Urinary bladder (tissue), 4 donors: ENCODE measurements around the gene RPL13. TPM values are rescaled to one million over a fixed set of nuclear protein-coding genes. Genes with fewer than 3 reads are reported as not detected.

ENCODE experiments used
- DNase-seq: peaks from one replicate; pipeline ENCODE4 v3.0.0-alpha.2; 2015; ENCODE audit errors: extremely low spot score
- H3K27ac ChIP-seq: one replicate; pipeline ENCODE4 v1.5.1; 2013; ENCODE audit warnings: low read depth, mild to moderate bottlenecking, moderate library complexity
- H3K36me3 ChIP-seq: one replicate; pipeline ENCODE4 v1.6.1; 2013; ENCODE audit warnings: mild to moderate bottlenecking, moderate library complexity; ENCODE audit not compliant: insufficient read depth
- H3K4me1 ChIP-seq: one replicate; pipeline ENCODE4 v1.6.1; 2013; ENCODE audit warnings: mild to moderate bottlenecking, moderate library complexity; ENCODE audit not compliant: insufficient read depth
- H3K4me3 ChIP-seq: one replicate; pipeline ENCODE4 v1.5.1; 2013; ENCODE audit warnings: low read depth, low read length
- WGBS: extraction: QIAGEN DNeasy Blood & Tissue Kit; methylation state at CpG from one replicate; pipeline ENCODE4 v1.1.7; 2013; 5-methylcytosine and 5-hydroxymethylcytosine counted together
- polyA plus RNA-seq: library from polyadenylated mRNA; stranded (reverse); fragments of 200-250 nt; gene quantifications from one replicate; pipeline ENCODE4 v1.2.3, GENCODE V29; 2013
- total RNA-seq: library from RNA; depleted of rRNA; stranded (reverse); fragments of >200 nt; gene quantifications from one replicate; pipeline ENCODE4 v1.2.3, GENCODE V29; 2014
- donor health status: healthy with polysubstance abuse.
- donor health status: healthy.

Gene RPL13
- total RNA-seq (2,031 TPM), polyA plus RNA-seq (7,650 TPM)

- under 1% methylated on average over 87 of the region's 87 CpGs for WGBS
- Histone ChIP-seq H3K4me3 (peak within 1 kb of the TSS; percentile 81), H3K36me3 (peaks cover 4% of the 10 kb centered on the region), H3K4me1 (no peaks in the 10 kb centered on the region), H3K27ac (peak within 1 kb of the TSS; percentile 93)
- DNase-seq, result peak; percentile 88
These were observed at the start of gene RPL13 for GRCh38 chr16:89560378-89561141. Gene RPL13, plus strand, starts transcription at chr16:89560682. Its CDS starts 278 bp downstream, at chr16:89560960.

GRCh38 chr16:89511374-89511773, 49.1 kb upstream of the RPL13 start:
- 64% methylated on average over 8 of the region's 8 CpGs for WGBS
- Histone ChIP-seq H3K27ac (no peak overlapping the region), H3K4me1 (no peaks in the 10 kb centered on the region), H3K4me3 (no peak overlapping the region), H3K36me3 (no peaks in the 10 kb centered on the region)
- no peak for DNase-seq

GRCh38 chr16:89512453-89512852, 48.0 kb upstream of the RPL13 start:
- no peak for DNase-seq
- Histone ChIP-seq H3K27ac (no peak overlapping the region), H3K4me1 (no peaks in the 10 kb centered on the region), H3K36me3 (no peaks in the 10 kb centered on the region), H3K4me3 (no peak overlapping the region)
- WGBS, result 94% methylated on average over 9 of the region's 9 CpGs

GRCh38 chr16:89517128-89517527, 43.4 kb upstream of the RPL13 start:
- H3K36me3 ChIP-seq, result no peaks in the 10 kb centered on the region
- no peak overlapping the region for H3K27ac ChIP-seq
- H3K4me3 ChIP-seq, result no peak overlapping the region
- H3K4me1 ChIP-seq, result no peaks in the 10 kb centered on the region
- DNase-seq, result no peak
- 72% methylated on average over 9 of the region's 9 CpGs for WGBS

- H3K4me3 ChIP-seq, result no peak overlapping the region
- no peaks in the 10 kb centered on the region for H3K4me1 ChIP-seq
- H3K27ac ChIP-seq, result no peak overlapping the region
- DNase-seq, result no peak
- 86% methylated on average over 15 of the region's 15 CpGs for WGBS
- H3K36me3 ChIP-seq, result no peaks in the 10 kb centered on the region
These were observed 40.6 kb upstream of the RPL13 start for GRCh38 chr16:89519881-89520280.

- 93% methylated on average over 31 of the region's 31 CpGs for WGBS
- Histone ChIP-seq H3K4me3 (no peak overlapping the region), H3K27ac (no peak overlapping the region), H3K4me1 (no peaks in the 10 kb centered on the region), H3K36me3 (no peaks in the 10 kb centered on the region)
- DNase-seq, result no peak
These were observed 38.2 kb upstream of the RPL13 start for GRCh38 chr16:89522287-89522686.

- 82% methylated on average over 32 of the region's 32 CpGs for WGBS
- no peak for DNase-seq
- no peak overlapping the region for H3K4me3 ChIP-seq
- H3K27ac ChIP-seq, result no peak overlapping the region
- peaks cover 2% of the 10 kb centered on the region for H3K36me3 ChIP-seq
- H3K4me1 ChIP-seq, result no peaks in the 10 kb centered on the region
These were observed 36.7 kb upstream of the RPL13 start for GRCh38 chr16:89523680-89524344.

GRCh38 chr16:89525146-89525913, 35.2 kb upstream of the RPL13 start:
- Histone ChIP-seq H3K4me1 (no peaks in the 10 kb centered on the region), H3K36me3 (peaks cover 2% of the 10 kb centered on the region), H3K27ac (no peak overlapping the region), H3K4me3 (no peak overlapping the region)
- DNase-seq, result no peak
- 80% methylated on average over 20 of the region's 20 CpGs for WGBS

- H3K27ac ChIP-seq, result no peak overlapping the region
- 81% methylated on average over 16 of the region's 16 CpGs for WGBS
- no peak for DNase-seq
- peaks cover 2% of the 10 kb centered on the region for H3K36me3 ChIP-seq
- no peaks in the 10 kb centered on the region for H3K4me1 ChIP-seq
- no peak overlapping the region for H3K4me3 ChIP-seq
These were observed 31.4 kb upstream of the RPL13 start for GRCh38 chr16:89529097-89529496.

- 90% methylated on average over 37 of the region's 37 CpGs for WGBS
- DNase-seq, result no peak
- no peaks in the 10 kb centered on the region for H3K4me1 ChIP-seq
- H3K36me3 ChIP-seq, result peaks cover 2% of the 10 kb centered on the region
- no peak overlapping the region for H3K4me3 ChIP-seq
- no peak overlapping the region for H3K27ac ChIP-seq
These were observed 29.8 kb upstream of the RPL13 start for GRCh38 chr16:89530401-89531381.

- peaks cover 2% of the 10 kb centered on the region for H3K36me3 ChIP-seq
- DNase-seq, result no peak
- H3K4me3 ChIP-seq, result no peak overlapping the region
- no peak overlapping the region for H3K27ac ChIP-seq
- 89% methylated on average over 31 of the region's 31 CpGs for WGBS
- H3K4me1 ChIP-seq, result no peaks in the 10 kb centered on the region
These were observed 28.5 kb upstream of the RPL13 start for GRCh38 chr16:89531821-89532526.

GRCh38 chr16:89534252-89534756, 26.2 kb upstream of the RPL13 start:
- no peaks in the 10 kb centered on the region for H3K4me1 ChIP-seq
- H3K4me3 ChIP-seq, result no peak overlapping the region
- peaks cover 3% of the 10 kb centered on the region for H3K36me3 ChIP-seq
- WGBS, result 67% methylated on average over 11 of the region's 11 CpGs
- H3K27ac ChIP-seq, result no peak overlapping the region
- DNase-seq, result no peak
